ENCODE data around the gene PCID2.
A peak's percentile ranks its signal among the peaks of the same experiment; 100 is the strongest.
"Not testable (repeated sequence)": the region's sequence is repeated elsewhere in the genome, so short reads cannot be mapped to it uniquely, and the experiment has no call there.

PCID2 gene

DNA sequence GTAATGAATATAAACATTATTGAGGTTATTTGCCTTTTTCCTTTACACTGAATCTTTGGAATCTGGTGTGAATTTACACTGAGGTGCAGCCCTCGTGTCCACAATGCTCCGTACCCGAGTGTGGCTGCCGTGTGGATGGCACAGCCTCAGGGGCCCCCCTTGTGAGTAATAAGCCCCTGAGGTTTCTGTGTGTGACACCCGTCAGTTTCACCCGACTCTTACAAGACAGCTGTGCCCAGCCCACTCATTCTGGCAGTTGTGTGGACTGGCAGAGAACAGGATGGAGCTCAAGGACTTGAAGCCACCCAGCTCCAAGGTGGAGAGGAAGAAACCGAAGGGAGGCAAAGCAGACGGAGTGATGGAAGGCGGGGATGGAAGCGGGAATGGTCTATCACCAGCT is 42.2 kb downstream of the PCID2 start:
- no peak for DNase-seq (ENCODE audit: low read depth in 2 of 2)

DNA sequence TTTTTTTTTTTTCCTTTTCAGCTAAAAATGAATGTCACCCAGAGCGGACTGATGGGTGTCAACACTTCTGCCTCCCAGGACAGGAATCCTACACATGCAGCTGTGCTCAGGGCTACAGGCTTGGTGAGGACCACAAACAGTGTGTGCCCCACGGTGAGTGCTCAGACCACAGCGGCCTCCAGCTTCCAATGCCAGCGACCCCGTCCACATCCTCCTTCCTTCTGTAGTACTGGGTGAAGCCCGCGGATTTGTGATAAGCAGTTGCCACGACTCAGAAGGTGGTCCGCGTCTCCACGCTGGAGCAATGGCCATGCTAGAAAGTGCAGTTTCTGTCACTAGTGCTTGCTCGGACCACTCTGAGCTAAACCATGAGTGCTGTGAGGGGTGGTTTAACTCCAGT is 44.0 kb downstream of the PCID2 start:
- DNase-seq (ENCODE audit: low read depth in 2 of 2): no peak

DNA sequence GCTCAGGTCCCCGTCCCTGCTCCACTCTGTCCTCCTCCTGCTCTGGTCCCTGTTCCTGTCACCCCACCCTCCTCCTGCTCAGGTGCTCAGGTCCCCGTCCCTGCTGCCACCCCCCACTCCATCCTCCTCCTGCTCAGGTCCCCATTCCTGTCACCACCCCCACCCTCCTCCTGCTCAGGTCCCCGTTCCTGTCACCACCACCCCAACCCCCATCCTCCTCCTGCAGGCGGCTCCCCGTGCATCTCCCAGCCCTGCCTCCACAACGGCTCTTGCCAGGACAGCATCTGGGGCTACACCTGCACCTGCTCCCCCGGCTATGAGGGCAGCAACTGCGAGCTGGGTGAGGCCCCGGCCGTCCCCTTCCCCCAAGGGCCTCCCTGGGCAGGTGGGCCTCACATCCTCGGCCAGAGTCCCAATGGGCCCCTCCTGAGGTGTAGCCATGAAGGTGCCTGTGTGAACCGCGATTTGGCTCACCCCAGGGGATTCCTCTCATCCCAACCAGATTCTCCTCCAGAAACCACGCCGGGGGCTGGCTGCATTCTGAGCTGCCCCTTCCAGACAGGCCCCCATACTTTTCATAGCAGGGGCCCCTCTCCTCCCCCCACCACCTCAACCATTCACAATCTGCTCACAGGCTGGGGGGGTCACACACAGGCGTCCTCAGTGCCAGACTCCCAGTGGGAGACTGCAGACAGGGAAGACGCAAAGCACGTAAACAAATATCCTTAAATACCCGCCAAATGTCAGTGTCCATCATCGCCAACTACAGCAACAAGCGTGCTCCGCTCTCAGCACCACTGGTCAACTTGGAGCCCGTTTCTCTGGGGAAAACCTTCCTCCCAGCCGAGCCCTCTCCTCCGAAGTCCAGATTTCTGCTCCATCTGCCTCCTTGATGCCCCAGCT is 45.4 kb downstream of the PCID2 start:
- DNase-seq (ENCODE audit: low read depth in 2 of 2): no peak

DNA sequence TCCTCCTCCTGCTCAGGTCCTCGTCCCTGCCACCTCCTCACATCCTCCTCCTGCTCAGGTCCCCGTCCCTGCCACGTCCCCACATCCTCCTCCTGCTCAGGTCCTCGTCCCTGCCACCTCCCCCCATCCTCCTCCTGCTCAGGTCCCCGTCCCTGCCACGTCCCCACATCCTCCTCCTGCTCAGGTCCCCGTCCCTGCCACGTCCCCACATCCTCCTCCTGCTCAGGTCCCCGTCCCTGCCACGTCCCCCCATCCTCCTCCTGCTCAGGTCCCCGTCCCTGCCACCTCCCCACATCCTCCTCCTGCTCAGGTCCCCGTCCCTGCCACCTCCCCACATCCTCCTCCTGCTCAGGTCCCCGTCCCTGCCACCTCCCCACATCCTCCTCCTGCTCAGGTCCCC is 46.5 kb downstream of the PCID2 start:
- not testable (repeated sequence) for DNase-seq (ENCODE audit: low read depth in 2 of 2)

DNA sequence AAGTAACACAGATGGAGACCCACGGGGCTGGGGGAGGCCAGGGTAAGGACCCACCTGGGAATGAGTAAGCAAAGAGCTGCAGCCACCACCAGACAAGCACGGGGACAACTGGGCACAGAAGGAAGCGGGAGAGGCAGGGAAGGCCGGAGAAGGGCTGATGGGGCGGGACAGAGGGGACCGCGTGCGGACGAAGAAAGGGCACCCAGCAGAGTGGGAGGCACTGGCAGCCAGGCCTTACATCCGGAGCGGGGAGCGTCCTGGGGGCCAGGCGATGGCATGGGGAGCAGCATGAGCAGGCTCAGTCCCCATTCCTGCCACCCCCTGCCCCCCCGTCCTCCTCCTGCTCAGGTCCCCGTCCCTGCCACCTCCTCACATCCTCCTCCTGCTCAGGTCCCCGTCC is 47.0 kb downstream of the PCID2 start:
- DNase-seq (ENCODE audit: low read depth in 2 of 2): no peak

DNA sequence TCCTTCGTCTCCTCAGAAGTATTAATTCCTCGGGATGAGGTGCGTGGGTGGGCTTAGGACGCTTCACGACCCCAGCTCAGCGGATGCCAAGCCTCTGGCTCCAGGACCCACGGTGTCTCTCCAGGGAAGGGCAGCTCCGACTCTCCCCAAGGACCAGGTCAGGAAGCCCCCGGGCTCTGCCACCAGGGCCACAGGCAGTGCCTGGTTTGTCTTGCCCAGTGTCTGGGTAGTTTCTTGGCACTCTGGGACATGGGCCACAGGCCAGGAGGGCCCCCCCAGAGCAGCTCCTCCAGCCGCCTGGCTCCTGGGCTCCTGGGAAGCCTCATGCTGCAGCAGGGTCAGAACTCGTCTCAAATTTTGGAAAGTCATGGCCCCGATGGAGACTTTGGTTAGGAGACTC is 47.5 kb downstream of the PCID2 start:
- no peak for DNase-seq (ENCODE audit: low read depth in 2 of 2)

DNA sequence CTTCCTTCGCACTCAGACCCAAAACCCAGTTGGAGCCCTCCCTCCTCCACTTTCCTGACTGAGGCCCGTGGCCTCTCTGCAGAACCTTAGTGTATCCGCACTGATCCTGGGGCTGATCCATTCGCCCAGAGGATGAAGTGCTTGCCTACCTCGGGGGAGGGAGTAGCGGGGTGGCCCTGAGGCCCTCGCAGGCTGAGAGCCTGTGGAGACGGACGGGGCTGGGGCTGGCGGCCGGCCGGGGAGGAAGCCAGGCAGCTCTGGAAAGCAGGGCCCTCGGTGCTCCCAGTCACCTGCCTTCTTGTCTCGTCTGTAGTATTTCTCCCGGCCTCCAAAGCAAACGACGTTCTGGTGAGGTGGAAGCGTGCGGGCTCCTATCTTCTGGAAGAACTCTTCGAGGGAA is 48.8 kb downstream of the PCID2 start:
- DNase-seq (ENCODE audit: low read depth in 2 of 2): no peak

DNA sequence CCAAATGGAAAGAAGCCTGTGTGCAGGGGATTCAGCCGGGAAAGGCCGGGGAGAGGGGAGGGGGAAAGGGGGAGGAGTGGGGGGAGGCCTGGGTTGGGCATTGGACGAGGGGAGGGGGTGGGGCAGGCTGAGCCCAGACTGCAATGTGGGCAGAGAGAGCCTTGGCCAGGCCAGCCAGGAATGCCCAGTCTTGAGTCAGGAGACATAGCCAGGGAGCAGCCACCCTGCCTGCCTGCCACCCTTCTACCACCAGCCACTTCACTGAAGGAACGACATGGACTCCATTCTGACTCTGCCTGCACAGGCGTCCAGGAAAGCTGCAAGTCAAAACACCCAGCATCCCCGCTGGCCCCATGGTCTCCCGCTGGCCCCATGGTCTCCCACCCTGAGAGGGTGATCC is 49.5 kb downstream of the PCID2 start:
- DNase-seq (ENCODE audit: low read depth in 2 of 2): no peak

DNA sequence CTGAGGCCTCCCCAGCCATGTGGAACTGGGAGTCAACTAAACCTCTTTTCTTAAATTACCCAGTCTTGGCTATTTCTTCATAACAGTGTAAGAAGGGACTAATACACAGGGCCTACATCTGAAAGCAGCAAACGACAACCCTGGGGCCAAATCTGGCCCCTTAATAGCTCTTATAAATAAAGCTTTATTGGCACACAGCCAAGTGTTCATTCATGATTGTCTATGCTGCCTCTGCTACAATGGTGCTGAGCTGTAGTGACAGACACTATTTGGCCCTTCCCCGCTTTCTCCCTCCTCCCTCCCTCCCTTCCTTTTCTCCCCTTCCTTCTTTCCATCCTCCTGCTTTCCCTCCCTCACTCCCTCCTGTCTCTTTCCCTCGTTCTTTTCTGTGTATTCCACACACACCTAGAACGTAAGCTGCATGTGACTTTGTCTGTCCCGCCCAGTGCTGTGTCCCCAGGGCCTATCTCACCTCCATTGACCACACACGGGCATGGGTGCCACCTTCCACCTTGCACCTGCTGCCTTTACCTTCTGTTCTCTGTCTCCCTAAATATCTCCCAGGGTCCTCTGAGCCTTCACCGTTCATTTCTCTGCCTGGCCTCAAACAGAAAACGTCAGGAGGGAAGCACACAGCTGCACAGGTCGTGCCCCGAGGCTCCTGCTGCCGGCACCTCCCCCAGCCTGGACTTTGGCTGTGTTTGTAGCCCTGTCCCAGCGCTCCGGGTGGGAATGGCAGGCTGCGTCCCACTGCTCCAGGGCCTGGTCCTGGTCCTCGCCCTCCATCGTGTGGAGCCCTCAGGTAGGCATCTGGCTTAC is 50.3 kb downstream of the PCID2 start, which contains the start of gene PROZ:
TSS of gene PROZ (plus strand) at position 720 of the 819 bp plus-strand sequence. CDS start at position 733, 13 bp downstream.
- no peak for DNase-seq (ENCODE audit: low read depth in 2 of 2)

DNA sequence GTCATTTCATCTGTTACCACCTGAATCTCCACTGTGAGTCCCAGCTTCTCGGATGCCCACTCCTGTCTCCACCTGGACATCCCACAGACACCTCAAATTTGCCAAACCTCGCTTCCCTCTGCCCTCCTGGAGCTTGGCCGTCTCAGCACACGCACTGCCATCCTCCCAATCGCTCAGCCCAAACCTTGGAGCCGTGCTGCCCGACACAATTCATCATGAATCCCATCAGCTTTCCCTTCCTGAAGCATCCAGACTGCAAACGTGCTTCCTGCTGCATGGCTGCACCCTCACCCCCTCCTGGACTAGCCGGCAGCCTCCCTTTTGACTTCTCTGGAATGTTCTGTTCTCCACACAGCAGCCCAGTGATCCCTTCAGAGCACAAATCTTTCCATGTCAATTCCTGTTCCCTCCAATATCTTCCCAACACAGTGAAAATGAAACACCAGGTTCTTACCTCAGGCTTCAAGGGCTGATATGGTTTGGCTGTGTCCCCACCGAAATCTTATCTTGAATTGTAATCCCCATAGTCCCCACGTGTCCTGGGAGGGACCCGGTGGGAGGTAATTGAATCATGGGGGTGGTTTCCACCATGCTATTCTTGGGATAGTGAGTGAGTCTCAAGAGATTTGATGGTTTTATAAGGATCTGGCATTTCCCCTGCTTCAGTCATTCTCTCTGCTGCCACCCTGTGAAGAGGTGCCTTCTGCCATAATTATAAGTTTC is 51.1 kb downstream of the PCID2 start:
- no peak for DNase-seq (ENCODE audit: low read depth in 2 of 2)

DNA sequence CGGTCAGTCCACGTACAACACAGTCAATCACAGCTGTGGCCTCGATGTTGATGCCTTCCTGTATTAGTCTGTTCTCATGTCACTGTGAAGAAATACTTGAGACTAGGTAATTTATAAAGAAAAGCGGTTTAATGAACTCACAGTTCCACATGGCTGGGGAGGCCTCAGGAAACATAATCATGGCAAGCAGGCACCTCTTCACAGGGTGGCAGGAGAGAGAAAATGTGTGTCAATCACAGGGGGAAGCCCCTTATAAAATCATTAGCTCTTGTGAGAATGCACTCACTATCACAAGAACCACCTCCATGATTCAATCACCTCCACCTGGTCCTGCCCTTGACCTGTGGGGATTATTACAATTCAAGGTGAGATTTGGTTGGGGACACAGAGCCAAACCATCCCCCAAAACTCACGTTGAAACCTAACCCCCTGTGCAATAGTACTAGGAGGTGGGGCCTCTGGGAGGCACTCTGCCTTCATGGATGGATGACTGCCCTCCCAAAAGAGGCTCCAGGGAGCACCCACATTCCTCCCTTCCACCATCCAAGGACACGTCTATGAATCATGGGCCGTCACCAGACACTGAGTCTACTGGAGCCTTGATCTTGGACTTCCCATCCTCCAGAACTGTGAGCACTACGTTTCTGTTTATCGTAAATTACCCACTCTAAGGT is 52.4 kb downstream of the PCID2 start:
- DNase-seq (ENCODE audit: low read depth in 2 of 2): no peak

DNA sequence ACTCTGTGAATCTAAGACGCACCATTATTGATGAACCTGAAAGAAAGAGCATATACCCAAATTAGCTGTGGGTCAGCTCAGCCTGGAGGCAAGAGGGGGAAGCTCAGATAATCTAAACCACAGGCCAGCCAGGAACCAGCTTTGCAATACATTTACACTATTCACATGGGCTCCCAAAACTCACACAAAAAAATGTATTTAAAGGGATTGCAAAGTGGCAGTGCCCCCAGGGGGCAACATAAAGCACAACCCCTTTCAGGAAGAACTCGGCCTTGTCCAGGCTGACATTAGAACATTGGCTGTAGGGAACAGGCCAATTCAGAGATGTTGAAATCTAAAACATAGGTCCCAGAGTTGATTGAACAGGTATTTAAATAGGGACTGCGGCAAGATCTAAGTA is 53.3 kb downstream of the PCID2 start:
- DNase-seq (ENCODE audit: low read depth in 2 of 2): no peak

DNA sequence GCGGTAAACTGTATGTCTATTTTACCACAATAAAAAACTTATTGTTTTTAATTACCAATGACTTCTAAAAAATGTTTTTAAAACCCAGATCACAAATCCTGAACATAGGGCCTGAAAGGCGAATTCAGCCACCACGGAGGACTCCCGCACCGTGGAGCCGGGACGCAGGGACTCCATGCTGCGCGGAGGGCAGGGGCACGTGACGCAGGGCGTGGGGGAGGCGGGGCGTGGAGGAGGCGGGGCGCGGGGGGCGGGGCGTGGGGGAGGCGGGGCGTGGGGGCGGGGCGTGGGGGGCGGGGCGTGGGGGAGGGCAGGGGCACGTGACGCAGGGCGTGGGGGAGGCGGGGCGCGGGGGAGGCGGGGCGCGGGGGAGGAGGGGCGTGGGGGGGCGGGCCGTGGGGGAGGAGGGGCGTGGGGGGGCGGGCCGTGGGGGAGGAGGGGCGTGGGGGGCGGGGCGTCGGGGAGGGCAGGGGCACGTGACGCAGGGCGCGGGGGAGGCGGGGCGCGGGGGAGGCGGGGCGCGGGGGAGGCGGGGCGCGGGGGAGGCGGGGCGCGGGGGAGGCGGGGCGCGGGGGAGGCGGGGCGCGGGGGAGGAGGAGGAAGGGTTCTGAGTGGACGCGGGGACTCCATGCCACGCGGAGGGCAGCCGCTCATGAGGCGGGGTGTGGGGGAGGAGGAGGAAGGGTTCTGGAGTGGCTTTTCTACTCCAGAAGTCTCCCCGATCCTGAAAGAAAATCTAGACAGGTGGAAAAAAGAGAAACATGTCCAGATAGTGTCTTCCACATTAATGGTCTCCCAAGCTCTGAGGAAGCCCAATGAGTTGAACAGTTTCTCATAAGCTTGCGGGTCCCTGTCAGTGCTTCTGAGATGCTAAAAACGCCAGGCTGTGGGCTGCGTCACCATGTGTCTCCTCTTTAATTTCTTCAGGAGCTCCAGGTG is 54.4 kb downstream of the PCID2 start:
- DNase-seq (ENCODE audit: low read depth in 2 of 2): peak; percentile 41 to 49

DNA sequence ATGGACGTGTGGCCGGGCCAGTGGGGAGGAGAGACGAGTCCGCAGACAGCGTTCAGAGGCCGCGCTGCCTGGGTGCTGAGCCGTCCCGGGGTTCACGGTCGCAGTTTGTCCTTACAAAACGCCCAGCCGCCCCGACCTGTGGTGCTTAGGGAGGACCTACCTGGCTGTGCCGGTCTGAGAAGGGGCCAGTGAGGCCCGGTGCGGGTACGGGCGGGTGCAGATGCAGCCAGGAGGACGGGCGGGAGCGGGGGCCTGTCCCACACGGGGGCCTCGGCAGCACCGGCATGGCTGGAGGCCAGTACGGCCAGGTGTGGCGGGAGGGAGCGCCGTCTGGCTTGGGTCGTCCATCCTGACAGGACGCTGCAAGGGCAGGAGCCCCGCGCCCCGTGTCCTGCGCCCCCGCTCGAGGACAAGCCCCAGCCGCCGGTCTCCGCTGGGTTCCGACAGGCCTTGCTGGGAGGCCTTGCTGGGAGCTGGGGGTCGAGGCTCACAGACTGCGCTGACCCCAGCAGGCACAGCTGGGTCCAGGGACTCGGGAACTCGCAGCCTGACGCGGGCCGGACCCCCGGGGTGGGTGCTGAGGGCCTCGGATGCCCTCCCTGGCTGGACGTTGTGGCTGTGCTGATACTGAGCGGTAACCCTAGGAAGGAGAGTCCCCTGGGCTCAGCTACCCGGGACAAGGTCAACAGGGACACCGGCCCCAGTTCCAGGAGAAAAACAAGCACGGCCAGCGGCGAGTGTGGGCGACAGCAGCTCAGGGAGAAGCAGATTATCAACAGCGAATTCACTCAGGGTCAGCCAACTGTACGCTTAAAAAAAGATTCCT is 55.3 kb downstream of the PCID2 start:
- DNase-seq (ENCODE audit: low read depth in 2 of 2): no peak

DNA sequence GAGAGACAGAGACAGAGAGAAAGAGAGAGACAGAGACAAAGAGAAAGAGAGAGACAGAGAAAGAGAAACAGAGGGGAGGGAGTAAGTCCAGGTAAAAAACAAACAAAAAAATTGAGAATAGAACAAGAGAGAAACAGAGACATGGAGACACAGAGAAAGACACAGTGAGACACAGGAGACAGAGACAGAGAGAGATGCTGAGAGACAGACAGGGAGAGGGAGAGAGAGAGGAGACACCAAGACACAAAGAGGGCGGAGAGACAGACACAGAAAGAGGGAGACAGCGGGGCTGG is 55.8 kb downstream of the PCID2 start:
- DNase-seq (ENCODE audit: low read depth in 2 of 2): no peak

DNA sequence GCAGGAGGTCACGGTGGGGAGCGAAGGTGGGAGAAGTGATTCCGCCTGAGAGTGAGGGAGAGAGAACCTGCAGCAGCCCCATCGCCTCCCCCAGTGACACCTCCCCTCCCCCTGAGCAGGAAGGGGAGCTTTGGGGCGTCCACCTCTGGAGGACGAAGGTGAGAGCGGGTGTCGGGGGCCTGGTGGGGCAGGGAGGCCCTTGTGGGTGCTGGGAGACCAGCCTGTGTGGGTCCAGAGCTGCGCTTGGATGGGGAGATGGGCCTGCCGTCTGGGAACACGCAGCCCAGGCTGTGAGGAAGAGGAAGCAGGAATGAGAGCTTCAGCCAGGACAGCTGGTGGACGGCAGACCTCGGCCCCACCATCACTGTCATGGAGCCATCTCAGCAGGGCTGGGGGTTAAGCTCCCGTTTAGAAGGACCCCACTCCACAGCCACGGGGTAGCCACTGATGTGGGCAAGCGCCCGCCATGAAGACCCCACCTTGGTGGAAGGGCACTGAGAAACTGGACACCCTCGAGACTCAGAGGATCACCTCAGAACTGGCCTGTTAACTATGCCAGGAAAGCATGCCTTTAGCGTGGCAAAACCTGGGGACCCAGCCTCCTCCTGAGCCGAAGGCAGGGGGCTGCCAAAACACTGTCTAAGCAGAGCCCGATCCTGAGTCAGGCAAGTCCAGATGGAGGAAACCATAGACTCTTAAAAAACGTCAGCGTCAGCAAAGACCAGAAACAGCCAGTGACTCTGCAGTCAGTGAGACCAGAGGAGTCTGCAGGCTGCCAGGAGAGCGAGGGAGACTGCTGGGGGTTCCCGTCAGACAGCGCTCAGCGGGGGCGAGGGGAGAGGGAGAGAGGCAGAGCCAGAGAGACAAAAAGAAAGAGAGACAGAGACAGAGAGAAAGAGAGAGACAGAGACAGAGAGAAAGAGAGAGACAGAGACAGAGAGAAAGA is 56.5 kb downstream of the PCID2 start:
- DNase-seq (ENCODE audit: low read depth in 2 of 2): no peak

DNA sequence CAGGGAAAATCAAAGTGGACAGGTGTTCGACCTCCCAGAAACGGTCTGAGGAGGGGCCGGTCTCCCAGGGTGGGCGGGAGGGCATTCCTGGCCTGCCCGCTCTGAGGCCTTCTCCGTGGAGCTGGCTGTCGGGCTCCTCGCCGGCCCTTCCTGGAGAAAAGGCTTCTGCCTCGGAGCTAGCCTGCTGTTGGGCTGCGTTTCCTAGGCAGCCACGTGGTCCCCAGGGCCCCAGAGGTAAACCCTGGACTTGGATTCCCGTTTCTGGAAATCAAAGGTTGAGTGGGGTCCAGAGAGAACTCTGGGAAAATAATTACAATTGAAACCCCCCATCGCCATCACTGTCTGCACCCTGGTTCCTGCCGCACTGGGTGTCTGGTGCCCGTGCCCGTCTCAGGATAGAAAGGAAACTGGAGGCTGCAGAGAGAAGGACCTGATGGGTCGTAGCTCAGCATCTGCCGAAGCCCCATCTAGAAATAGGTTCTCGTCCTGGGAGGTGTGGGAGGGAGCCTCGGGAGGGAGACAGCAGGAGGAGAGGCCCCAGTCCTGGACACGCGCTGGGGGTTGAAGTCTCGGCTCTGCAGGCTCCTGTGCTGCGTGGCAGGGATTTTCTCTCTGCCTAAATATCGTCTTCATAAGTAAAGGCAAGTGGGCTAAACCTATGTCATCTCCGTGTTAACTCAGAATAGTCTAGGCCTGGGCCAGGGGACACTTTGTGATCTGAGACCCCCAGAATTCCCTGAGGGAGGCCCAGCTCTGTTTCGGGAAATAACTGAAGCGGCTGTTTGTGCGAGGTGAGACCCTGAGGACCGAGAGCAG is 57.7 kb downstream of the PCID2 start:
- DNase-seq (ENCODE audit: low read depth in 2 of 2): no peak
